Neural cell (in vitro differentiated cells): ENCODE measurements around the gene ACTN2. TPM values are rescaled to one million over a fixed set of nuclear protein-coding genes. Genes with fewer than 3 reads are reported as not detected.

Experiments
- H2AFZ ChIP-seq: fragments of 200-600, 300-800 bp; sonication (generic), shearing (Covaris generic); 2 replicates; pipeline ENCODE4 v1.6.0; 2014; ENCODE audit warnings: low read depth, mild to moderate bottlenecking, antibody characterized with exemption, low read length, moderate library complexity
- H3F3A ChIP-seq: fragments of 200-600 bp; shearing (Covaris generic); 2 replicates; pipeline ENCODE4 v1.6.1; 2016; ENCODE audit warnings: mild to moderate bottlenecking, moderate library complexity, mixed read lengths, antibody characterized with exemption, low read length; ENCODE audit not compliant: insufficient read depth, poor library complexity, severe bottlenecking
- H3K27ac ChIP-seq: fragments of 200-600, 300-800 bp; sonication (generic), shearing (Covaris generic); 2 replicates; pipeline ENCODE4 v1.5.1; 2014; ENCODE audit warnings: mild to moderate bottlenecking, low read length, moderate library complexity
- H3K27me3 ChIP-seq: fragments of 300-800, 200-600 bp; sonication (generic), shearing (Covaris generic); 2 replicates; pipeline ENCODE4 v1.6.0; 2014; ENCODE audit warnings: mild to moderate bottlenecking, low read depth, low read length, moderate library complexity; ENCODE audit not compliant: insufficient read depth
- H3K36me3 ChIP-seq: fragments of 300-800, 200-600 bp; sonication (generic), shearing (Covaris generic); 2 replicates; pipeline ENCODE4 v1.5.1; 2014; ENCODE audit warnings: mild to moderate bottlenecking, antibody characterized with exemption, low read length, moderate library complexity; ENCODE audit not compliant: insufficient read depth
- H3K4me2 ChIP-seq: fragments of 300-800, 200-600 bp; sonication (generic), shearing (Covaris generic); 2 replicates; pipeline ENCODE4 v1.6.0; 2014; ENCODE audit warnings: mild to moderate bottlenecking, low read length
- H3K4me3 ChIP-seq: fragments of 300-800, 200-600 bp; sonication (generic), shearing (Covaris generic); 2 replicates; pipeline ENCODE4 v1.5.1; 2014; ENCODE audit warnings: mild to moderate bottlenecking, low read length, moderate library complexity
- H3K79me2 ChIP-seq: fragments of 200-600 bp; shearing (Covaris generic); replicated peaks from 2 replicates; pipeline ENCODE4 v1.6.0; 2014; ENCODE audit warnings: mild to moderate bottlenecking, low read length, moderate library complexity; ENCODE audit not compliant: insufficient read depth
- H3K9ac ChIP-seq: fragments of 300-800, 200-600 bp; sonication (generic), shearing (Covaris generic); 2 replicates; pipeline ENCODE4 v1.6.1; 2016; ENCODE audit warnings: mild to moderate bottlenecking, low read length, mixed read lengths
- H3K9me2 ChIP-seq: fragments of 200-600 bp; shearing (Covaris generic); 2 replicates; pipeline ENCODE4 v1.6.1; 2016; ENCODE audit warnings: mild to moderate bottlenecking, low read length, mixed read lengths; ENCODE audit not compliant: insufficient read depth
- H3K9me3 ChIP-seq: fragments of 200-600, 300-800 bp; sonication (generic), shearing (Covaris generic); 2 replicates; pipeline ENCODE4 v1.6.1; 2016; ENCODE audit warnings: mild to moderate bottlenecking, mixed run types, low read length, moderate library complexity, mixed read lengths
- H4K20me1 ChIP-seq: fragments of 200-600 bp; shearing (Covaris generic); 2 replicates; pipeline ENCODE4 v1.6.1; 2016; ENCODE audit warnings: mild to moderate bottlenecking, mixed run types; ENCODE audit not compliant: insufficient read depth
- CTCF ChIP-seq: fragments of 450-650 bp; IDR thresholded peaks from 2 replicates; pipeline ENCODE4 v1.5.1; 2014; ENCODE audit warnings: antibody characterized with exemption, mild to moderate bottlenecking, moderate library complexity; ENCODE audit not compliant: poor library complexity, severe bottlenecking
- EP300 ChIP-seq: fragments of 450-650 bp; conservative IDR thresholded peaks from 2 replicates; pipeline ENCODE4 v1.6.1; 2014; ENCODE audit warnings: antibody characterized with exemption, mild to moderate bottlenecking, moderate library complexity; ENCODE audit not compliant: poor library complexity, severe bottlenecking
- EZH2 ChIP-seq: fragments of 200-600, 300-800 bp; shearing (Covaris generic), sonication (generic); IDR thresholded peaks from 2 replicates; pipeline ENCODE4 v1.6.1; 2014; ENCODE audit warnings: antibody characterized with exemption, low read length, borderline replicate concordance, mild to moderate bottlenecking; ENCODE audit not compliant: insufficient read depth, poor library complexity, severe bottlenecking
- MXI1 ChIP-seq: fragments of 450-650 bp; conservative IDR thresholded peaks from 2 replicates; pipeline ENCODE4 v1.6.1; 2014; ENCODE audit warnings: antibody characterized with exemption, mild to moderate bottlenecking; ENCODE audit not compliant: poor library complexity, severe bottlenecking
- POLR2AphosphoS5 ChIP-seq: IDR thresholded peaks from 2 replicates; pipeline ENCODE4 v1.6.1; 2012
- RAD21 ChIP-seq: fragments of 450-650 bp; conservative IDR thresholded peaks from 2 replicates; pipeline ENCODE4 v1.6.1; 2014; ENCODE audit warnings: antibody characterized with exemption, mild to moderate bottlenecking, moderate library complexity
- REST ChIP-seq: IDR thresholded peaks from 2 replicates; pipeline ENCODE4 v1.6.1; 2012; ENCODE audit warnings: borderline replicate concordance
- SMC3 ChIP-seq: fragments of 450-650 bp; conservative IDR thresholded peaks from 2 replicates; pipeline ENCODE4 v1.6.1; 2014; ENCODE audit warnings: antibody characterized with exemption, mild to moderate bottlenecking, moderate library complexity; ENCODE audit not compliant: poor library complexity
- TAF1 ChIP-seq: IDR thresholded peaks from 2 replicates; pipeline ENCODE4 v1.6.1; 2012; ENCODE audit warnings: low read depth
- polyA plus RNA-seq: library from polyadenylated mRNA; depleted of rRNA; stranded (reverse); fragments of >200 nt; gene quantifications from 2 replicates; pipeline ENCODE4 v1.2.3, GENCODE V29; 2014

Gene ACTN2
- polyA plus RNA-seq, 1 donor from 2014 or later = 6.1 TPM

GRCh38 chr1:236795035-236795756 is 108.9 kb downstream of the ACTN2 start, which contains the start of gene MTR:
Gene MTR, plus strand, starts transcription at chr1:236795292. Its CDS starts 412 bp downstream, at chr1:236795704.
- H3K27ac ChIP-seq = peak within 1 kb of the TSS; percentile 58
- no peaks in the 10 kb centered on the region for H4K20me1 ChIP-seq
- TF ChIP-seq SMC3 = peak; percentile 55
- TF ChIP-seq EP300 = peak; percentile 30
- TF ChIP-seq MXI1 = peak; percentile 99
- peak; percentile 69 for TF ChIP-seq POLR2AphosphoS5
- TF ChIP-seq CTCF = peak; percentile 23
- TF ChIP-seq REST = peak; percentile 82
- no peak for TF ChIP-seq EZH2
- no peak for TF ChIP-seq TAF1
- peak; percentile 45 for TF ChIP-seq RAD21
- peak within 1 kb of the TSS; percentile 66 for H3K9ac ChIP-seq
- peak within 1 kb of the TSS; percentile 88 for H2AFZ ChIP-seq
- no peaks in the 10 kb centered on the region for H3K9me2 ChIP-seq
- H3F3A ChIP-seq = no peaks in the 10 kb centered on the region
- H3K9me3 ChIP-seq = no peaks in the 10 kb centered on the region
- H3K27me3 ChIP-seq = peaks cover 4% of the 10 kb centered on the region
- H3K4me2 ChIP-seq = peak within 1 kb of the TSS; percentile 81
- H3K79me2 ChIP-seq = no peaks in the 10 kb centered on the region
- no peaks in the 10 kb centered on the region for H3K36me3 ChIP-seq
- H3K4me3 ChIP-seq = peak within 1 kb of the TSS; percentile 84

GRCh38 chr1:236795757-236796667 is 109.7 kb downstream of the ACTN2 start:
- Histone ChIP-seq H2AFZ (peak overlapping the region; percentile 88), H3K27ac (peak overlapping the region; percentile 58), H3F3A (no peaks in the 10 kb centered on the region), H3K4me2 (peak overlapping the region; percentile 81), H3K79me2 (no peaks in the 10 kb centered on the region), H3K27me3 (peaks cover 4% of the 10 kb centered on the region), H3K4me3 (peak overlapping the region; percentile 84), H3K36me3 (no peaks in the 10 kb centered on the region), H4K20me1 (no peaks in the 10 kb centered on the region), H3K9me2 (no peaks in the 10 kb centered on the region), H3K9me3 (no peaks in the 10 kb centered on the region), H3K9ac (peak overlapping the region; percentile 66)
- TF ChIP-seq TAF1 (no peak), REST (no peak), MXI1 (no peak)
